HFF-Myc (cell line): Measurements from ENCODE around the gene DNAH10.
A peak's percentile ranks its signal among the peaks of the same experiment; 100 is the strongest.

Experiments
- DNase-seq: peaks from one replicate; pipeline ENCODE4 v3.0.0-alpha.2; 2011; ENCODE audit warnings: low read depth; ENCODE audit errors: extremely low read depth
- H3K4me3 ChIP-seq: replicated peaks from 2 replicates; pipeline ENCODE4 v1.5.1; 2011; ENCODE audit warnings: low read depth, mild to moderate bottlenecking, control low read depth, low read length
- TF ChIP-seq, protein P1 (sequence below): IDR thresholded peaks from 2 replicates; pipeline ENCODE4 v1.5.1; 2012; ENCODE audit warnings: mild to moderate bottlenecking, low read depth, low read length, control low read depth; ENCODE audit errors: missing control alignments

DNAH10 gene

DNA sequence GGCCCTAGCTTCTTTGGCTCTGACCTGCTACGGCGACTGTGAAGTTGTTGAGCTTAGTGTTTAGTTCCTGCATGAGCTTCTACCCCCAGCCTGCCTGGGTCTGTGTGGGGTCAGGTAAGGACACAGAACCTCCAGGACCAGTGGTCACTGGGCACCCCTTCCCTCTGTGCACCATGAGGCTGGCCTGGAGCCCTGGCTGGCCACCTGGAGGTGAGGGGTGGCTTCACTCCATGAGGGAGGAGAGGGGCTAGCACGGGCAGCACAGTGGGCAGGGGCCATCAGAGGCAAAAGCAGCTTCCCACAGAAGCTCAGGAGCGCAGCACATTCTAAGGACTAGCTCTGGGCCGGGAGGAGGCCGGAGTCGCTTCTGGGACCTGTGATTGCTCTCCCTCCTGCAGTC is 173.9 kb downstream of the DNAH10 start:
- TF ChIP-seq, protein P1, sequence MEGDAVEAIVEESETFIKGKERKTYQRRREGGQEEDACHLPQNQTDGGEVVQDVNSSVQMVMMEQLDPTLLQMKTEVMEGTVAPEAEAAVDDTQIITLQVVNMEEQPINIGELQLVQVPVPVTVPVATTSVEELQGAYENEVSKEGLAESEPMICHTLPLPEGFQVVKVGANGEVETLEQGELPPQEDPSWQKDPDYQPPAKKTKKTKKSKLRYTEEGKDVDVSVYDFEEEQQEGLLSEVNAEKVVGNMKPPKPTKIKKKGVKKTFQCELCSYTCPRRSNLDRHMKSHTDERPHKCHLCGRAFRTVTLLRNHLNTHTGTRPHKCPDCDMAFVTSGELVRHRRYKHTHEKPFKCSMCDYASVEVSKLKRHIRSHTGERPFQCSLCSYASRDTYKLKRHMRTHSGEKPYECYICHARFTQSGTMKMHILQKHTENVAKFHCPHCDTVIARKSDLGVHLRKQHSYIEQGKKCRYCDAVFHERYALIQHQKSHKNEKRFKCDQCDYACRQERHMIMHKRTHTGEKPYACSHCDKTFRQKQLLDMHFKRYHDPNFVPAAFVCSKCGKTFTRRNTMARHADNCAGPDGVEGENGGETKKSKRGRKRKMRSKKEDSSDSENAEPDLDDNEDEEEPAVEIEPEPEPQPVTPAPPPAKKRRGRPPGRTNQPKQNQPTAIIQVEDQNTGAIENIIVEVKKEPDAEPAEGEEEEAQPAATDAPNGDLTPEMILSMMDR = no peak
- no peak for DNase-seq
- H3K4me3 ChIP-seq = no peak overlapping the region

DNA sequence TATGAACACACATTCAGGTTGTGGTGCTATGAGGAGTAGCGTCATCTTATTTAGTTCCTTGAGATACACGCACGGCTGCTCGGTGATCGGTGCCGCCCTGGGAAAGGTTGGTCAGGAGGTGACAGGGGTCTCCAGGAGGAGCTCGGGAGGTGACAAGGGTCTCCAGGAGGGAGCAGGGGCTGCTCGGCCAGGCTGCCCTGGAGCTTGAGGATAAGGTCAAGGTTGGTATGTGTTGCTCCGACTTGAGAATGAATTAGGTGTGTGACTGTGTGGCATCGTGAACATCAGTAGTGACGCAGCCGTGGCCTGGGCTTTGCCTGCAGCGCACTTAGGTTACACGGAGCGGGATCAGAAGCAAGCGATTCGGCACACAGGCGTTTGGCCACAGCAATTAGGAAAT is 174.4 kb downstream of the DNAH10 start:
- TF ChIP-seq, protein P1 = no peak
- no peak for DNase-seq
- H3K4me3 ChIP-seq = no peak overlapping the region

DNA sequence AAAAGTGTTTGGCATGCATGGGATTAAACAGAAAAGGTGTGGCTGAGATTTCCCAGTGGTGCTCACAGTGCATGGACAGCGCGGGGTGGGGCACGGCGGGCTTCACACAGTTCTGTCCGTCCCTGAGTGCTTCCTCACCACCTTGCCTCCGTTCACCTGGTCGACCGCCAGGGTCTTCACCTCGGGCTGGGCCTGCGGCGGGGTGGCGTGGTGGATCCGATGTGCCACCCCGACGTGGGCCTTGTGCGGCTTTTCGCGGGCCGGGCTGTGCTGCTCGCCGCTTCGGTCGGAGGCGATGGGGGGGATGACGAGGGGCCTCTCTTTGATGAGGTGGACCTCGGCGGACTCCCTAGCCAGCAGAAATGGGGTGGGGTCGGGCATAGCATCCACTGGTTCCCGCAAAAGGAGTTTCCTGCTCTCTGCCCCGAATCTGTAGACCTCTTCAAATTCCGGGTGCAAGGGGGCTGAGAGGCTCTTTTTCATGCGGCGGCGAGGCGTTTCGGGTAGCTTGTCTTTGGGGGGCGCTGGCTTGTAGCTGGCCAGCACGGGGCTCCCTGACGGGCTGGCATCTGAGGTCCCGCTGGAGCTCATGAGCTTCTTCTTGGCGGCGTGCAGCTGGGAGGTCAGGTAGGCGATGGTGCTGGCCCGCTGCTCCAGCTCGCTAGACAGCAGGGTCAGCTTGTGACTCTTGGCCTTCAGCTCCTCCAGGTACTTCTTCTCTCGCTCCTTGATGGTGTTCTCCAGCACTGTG is 175.0 kb downstream of the DNAH10 start:
- TF ChIP-seq, protein P1 = no peak
- H3K4me3 ChIP-seq = no peak overlapping the region
- no peak for DNase-seq

DNA sequence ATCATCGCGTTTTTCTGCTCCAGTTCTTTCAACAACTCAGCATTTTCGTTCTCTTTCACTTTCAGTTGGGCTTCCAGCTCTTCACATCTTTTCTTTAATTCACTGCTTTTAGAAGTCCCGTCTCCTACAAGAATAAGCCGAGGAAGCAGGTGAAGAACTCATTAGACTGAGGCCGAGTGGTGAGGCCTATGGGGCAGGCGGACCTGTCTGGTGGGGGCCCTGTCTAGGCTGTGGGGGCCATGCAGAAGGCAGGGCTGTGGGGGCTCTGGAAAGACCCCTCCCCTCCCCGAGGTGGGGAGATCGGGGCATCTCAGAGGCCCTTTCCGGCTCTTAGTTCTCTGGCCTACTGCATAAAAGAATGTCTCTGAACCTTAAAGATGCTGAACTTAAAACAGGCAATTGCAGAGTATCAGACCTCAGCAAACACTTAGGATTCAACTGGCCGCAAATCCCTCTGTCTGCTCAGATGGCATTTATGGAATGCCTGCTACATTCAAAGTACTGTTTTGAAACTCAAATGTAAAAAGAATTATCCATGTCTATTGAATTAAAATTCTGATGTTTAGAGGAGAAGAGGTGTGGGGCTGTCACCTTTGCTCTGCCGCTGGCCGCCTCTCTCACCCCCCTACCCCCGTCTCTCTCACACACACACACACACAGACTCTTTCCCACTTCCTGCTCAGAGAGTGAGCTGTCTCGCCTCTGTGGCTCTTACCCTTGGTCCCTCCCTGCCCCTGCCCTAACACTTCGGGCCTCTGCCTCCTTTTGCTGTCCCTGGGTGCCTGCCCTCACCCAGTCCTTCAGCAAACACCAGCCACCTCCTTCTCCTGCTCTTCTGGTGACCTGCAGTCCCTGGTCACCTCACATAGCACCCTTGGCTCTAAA is 175.8 kb downstream of the DNAH10 start:
- no peak for DNase-seq
- TF ChIP-seq, protein P1 = no peak
- no peak overlapping the region for H3K4me3 ChIP-seq

DNA sequence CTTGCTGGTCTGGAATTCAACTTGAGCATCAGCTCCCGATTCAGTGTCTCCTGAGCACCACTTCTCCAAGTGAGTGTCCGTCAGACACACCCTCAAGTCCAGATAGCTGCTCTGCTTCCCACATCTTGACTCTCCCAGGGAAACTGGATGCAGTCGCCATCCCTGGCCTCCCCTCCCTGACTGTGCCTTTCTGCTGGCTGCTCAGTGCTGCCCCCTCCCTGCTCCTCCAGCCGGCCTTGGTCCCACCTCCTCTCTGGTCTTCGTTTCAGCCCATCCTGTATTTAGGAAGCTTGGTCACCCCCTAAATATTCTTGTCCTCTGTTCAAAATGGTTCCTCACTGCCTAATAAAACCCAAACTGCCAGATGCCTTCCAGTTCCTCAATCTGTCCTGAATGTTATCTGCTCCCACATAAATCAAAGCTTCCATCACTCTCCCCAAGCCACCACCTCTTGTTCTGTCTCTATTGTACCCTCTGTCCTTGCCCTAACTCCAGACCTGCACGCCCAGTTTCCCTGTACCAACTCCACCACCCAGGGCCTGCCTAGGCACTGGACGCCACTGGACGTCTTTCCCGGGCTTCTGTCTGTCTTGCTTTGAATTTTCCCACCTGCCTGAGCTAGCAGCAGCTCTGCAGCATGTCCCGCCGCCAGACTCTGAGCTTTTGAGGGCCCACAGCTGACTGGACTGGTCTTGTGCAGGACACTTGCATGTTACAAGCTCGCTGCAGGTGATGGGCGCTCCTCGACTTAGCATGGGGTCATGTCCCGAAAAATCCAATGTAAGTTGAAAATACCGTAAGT is 176.8 kb downstream of the DNAH10 start:
- no peak overlapping the region for H3K4me3 ChIP-seq
- TF ChIP-seq, protein P1 = peak; percentile 67
- DNase-seq = no peak
